ENCODE data around the gene SUGT1.
"Not testable (repeated sequence)": the region's sequence is repeated elsewhere in the genome, so short reads cannot be mapped to it uniquely, and the experiment has no call there.

SUGT1 gene

GRCh38 chr13:52652196-52652979 is at the start of gene SUGT1:
Gene SUGT1 (plus strand): TSS chr13:52652836. CDS start chr13:52652921, 85 bp downstream.
- peak; percentile 97 for DNase-seq

GRCh38 chr13:52603316-52603715 is 49.3 kb upstream of the SUGT1 start:
- not testable (repeated sequence) for DNase-seq

DNA sequence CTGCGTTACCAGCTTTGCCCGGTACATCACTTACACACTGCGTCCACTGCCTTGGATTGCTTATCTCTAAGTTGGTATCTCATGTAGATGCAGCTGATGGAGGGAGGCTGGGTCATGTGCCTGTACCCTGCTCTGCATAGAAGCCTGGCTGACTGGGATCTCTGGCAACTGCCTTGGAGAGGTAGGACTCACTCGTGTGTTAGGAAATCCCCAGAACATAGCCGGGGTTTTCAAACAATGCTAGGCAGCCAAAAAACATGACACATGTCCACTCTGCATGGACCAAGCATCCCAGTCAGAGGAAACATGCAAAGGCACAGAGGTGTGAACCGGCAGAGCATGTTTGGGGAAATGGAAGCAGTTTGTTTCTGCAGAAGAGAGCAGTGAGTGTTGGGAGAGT is 46.5 kb upstream of the SUGT1 start:
- not testable (repeated sequence) for DNase-seq

DNA sequence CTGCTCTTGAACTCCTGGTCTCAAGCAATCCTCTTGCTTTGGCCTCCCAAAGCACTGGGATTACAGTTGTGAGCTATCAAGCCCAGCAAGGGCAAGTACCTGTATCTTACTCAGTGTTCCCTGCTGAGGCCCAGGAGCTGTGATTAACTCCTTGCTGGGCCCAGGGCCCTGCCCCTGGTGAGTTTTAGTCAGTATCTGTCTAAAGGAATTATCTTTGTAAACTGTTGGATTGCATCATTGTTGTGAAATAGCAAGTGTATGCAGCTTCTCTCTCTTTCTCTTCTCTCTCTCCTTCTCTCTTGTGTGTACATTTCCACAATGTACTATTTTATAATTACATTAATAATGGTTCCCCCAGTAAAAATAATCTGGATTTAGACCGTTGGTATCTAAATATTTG is 45.8 kb upstream of the SUGT1 start:
- DNase-seq, result not testable (repeated sequence)

DNA sequence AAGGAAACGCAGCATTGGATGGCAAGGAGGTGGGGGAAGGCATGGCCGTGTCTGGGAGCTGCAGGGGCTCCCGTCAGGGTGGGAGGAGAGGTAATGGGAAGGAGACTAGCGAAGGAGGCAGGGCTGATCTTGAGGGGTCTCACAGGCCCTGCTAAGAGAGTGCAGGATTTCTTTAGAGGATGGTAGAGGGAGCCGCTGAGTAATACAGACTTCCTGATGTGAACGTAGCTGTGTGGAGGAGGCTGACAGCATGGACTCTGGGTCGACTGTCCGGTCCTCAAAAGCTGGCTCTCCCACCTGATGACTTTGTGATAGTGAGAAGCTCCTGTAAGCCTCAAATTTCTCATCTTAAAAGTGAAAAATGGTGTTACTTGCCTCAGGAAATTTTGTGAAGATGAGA is 44.5 kb upstream of the SUGT1 start:
- DNase-seq, result not testable (repeated sequence)

- peak; percentile 30 for DNase-seq
These were observed 43.5 kb upstream of the SUGT1 start for GRCh38 chr13:52609013-52609606.

DNA sequence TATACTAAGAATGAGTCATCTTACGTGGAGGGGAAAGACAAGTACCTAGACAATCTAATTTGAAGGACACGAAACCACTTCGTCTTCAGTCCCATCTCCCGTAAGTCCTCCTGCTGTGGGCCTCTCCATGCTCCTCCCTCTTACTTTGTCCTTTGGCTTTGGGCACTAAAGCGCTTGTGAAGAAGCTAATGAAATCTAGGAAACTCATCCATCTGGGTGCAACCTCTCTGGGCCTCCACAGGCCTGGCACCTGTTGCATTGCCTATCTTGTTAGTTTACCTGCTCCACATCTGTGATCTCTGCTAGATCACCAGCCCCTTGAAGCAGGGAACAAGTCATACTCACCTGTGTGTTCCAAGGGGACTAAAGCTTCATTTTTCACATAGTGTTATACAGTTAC is 42.5 kb upstream of the SUGT1 start:
- DNase-seq, result not testable (repeated sequence)

GRCh38 chr13:52615134-52615801 is 37.4 kb upstream of the SUGT1 start:
- DNase-seq, result no peak

GRCh38 chr13:52615812-52616211 is 36.8 kb upstream of the SUGT1 start:
- peak; percentile 11 for DNase-seq

GRCh38 chr13:52617070-52618060 is 35.3 kb upstream of the SUGT1 start:
- peak; percentile 93 for DNase-seq

- not testable (repeated sequence) for DNase-seq
These were observed 21.4 kb upstream of the SUGT1 start for GRCh38 chr13:52631083-52631690.

GRCh38 chr13:52638666-52639328 is 13.8 kb upstream of the SUGT1 start:
- no peak for DNase-seq

DNA sequence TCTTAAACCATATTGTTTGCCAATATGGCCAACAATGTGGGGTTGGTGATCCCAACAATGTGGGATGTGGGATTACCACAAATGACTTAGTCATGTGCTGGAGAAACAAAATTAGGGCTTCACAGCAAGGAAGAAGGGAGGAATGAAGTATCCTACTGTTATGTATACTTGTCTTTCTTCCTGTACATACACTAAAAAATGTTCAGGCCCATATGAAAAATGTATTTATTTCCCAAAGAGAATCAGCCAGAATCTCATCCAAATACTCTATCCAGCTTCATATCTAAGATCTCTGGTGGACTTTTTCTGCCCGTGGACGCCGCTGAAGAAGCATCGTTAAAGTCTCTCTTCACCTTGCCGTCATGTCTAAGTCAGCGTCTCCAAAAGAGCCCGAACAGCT is 10.5 kb upstream of the SUGT1 start, which contains the start of gene HNRNPA1L2:
TSS of gene HNRNPA1L2 (plus strand) at position 301 of the 400 bp plus-strand sequence. CDS start at position 363, 62 bp downstream.
- no peak for DNase-seq

GRCh38 chr13:52644108-52644507 is 8.5 kb upstream of the SUGT1 start:
- no peak for DNase-seq

DNA sequence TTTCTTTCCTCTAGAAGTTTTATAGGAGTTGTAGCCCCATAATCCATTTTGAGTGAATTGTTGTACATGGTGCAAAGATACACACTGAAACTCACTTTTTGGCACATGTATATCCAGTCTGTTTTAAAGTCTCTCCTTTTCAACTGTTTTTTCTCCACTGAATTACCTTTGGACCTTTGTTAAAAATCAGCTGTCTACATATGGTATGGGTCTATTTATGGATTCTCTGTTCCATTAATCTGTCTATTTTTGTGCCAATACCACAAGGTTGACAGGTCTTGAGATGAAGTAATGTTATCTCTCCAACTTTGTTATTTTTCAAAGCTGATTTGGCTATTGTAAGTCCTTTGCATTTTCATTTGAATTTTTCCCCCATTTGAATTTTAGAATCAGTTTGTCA is 5.7 kb upstream of the SUGT1 start:
- no peak for DNase-seq

- DNase-seq, result no peak
These were observed 1.9 kb upstream of the SUGT1 start for GRCh38 chr13:52650731-52651130.

- DNase-seq, result no peak
These were observed 790 bp upstream of the SUGT1 start for GRCh38 chr13:52651897-52652195.

DNA sequence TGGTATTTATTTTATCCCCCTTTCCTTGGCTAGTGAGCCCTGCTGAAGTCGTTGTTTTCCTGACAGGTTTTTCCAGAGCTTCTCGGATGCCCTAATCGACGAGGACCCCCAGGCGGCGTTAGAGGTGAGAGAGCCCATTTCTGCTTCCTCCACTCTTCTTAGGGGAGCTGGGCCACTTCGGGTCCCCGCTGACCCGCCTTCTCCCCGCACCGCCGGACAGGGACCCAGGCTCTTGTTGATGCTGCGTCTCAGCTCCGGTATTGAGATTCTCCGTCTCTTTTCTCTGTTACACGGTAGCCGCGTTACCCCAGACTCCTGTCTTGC is 306 bp downstream of the SUGT1 start:
- no peak for DNase-seq

GRCh38 chr13:52659340-52659739 is 6.7 kb downstream of the SUGT1 start:
- no peak for DNase-seq

DNA sequence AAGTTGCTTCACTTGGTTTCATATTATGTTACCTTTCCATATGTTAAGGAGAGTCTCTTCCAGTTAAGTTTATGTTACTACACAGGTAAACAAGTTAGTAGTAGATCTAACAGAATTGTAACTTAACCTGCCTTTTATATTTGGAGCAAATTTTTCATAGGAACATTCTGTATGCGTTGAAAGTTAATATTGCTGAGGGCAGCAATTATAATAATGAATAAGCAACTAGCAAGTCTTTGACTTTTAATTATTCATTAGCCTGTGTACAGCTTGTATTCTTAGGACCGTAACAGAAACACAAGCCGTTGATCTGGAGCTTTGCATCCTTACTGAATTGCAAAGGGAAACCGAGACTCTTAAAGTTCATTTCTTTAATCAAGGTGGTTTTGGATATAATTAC is 11.6 kb downstream of the SUGT1 start:
- DNase-seq, result no peak

GRCh38 chr13:52665325-52665724 is 12.7 kb downstream of the SUGT1 start:
- no peak for DNase-seq

GRCh38 chr13:52669677-52670076 is 17.0 kb downstream of the SUGT1 start:
- DNase-seq, result no peak
